ENCODE results near the gene MISP3. TPM values are rescaled to one million over a fixed set of nuclear protein-coding genes. Genes with fewer than 3 reads are reported as not detected.
"Not testable (repeated sequence)": the region's sequence is repeated elsewhere in the genome, so short reads cannot be mapped to it uniquely, and the experiment has no call there.

The MISP3 gene
- total and polyA plus RNA-seq, 2 donors = 0.94 to 2.9 TPM

DNA sequence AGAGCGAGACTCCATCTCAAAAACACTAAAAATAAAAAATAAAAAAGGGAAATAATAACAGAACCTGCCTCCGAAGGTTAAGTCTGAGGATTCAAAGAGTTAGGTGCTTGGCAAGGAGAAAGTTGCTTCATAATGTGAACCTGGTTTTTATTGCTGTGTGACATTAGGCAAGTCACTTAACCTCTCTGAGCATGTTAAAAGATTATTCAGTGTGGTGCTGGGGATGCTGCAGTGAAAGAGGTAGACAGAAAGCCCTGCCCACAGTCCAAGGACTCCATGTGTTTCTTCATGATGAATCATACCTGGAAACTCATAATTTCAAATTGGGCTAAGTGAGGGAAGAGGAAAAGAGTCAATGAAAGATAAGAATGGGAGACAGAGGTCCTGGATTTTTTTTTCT, 38.6 kb upstream of the MISP3 start:
- DNase-seq (ENCODE audit: low read depth in 6 of 9, low spot score in 9 of 9) = no peak
- over 99% methylated on average over 2 of the region's 2 CpGs for WGBS
- H3K4me1 ChIP-seq (ENCODE audit: control insufficient read depth in 2 of 2, insufficient read depth in 2 of 2, low read length in 2 of 2) = peaks cover 0 to 16% of the 10 kb centered on the region in 2 donors
- no peak overlapping the region for H3K27ac ChIP-seq (ENCODE audit: low read depth in 1 of 2, low read length in 1 of 2)
- no peak overlapping the region for H3K4me3 ChIP-seq (ENCODE audit: low read length in 2 of 2)
- H3K27me3 ChIP-seq (ENCODE audit: control insufficient read depth in 2 of 2, insufficient read depth in 1 of 2, low read length in 1 of 2) = peaks cover 0 to 6% of the 10 kb centered on the region in 2 donors
- H3K9me3 ChIP-seq (ENCODE audit: control insufficient read depth in 2 of 2, insufficient read depth in 1 of 2, low read length in 1 of 2) = no peaks in the 10 kb centered on the region
- H3K36me3 ChIP-seq (ENCODE audit: control insufficient read depth in 2 of 2, insufficient read depth in 2 of 2, low read length in 1 of 2) = peaks cover 3 to 12% of the 10 kb centered on the region in 2 donors

DNA sequence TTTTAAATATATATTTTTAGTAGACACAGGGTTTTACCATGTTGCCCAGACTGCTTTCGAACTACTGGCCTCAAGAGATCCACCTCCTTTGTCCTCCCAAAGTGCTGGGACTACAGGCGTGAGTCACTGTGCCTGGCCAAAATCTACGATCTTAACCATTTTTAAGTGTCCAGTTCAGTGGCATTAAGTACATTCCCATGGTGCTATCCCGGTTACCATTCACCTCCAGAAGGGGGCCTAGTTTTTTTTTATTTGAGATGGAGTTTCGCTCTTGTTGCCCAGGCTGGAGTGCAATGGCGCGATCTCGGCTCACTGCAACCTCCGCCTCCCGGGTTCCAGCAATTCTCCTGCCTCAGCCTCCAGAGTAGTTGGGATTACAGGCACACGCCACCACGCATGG, 37.4 kb upstream of the MISP3 start:
- not testable (repeated sequence) for H3K27me3 ChIP-seq (ENCODE audit: control insufficient read depth in 2 of 2, insufficient read depth in 1 of 2, low read length in 1 of 2); H3K4me3 ChIP-seq (ENCODE audit: low read length in 2 of 2); H3K27ac ChIP-seq (ENCODE audit: low read depth in 1 of 2, low read length in 1 of 2); H3K9me3 ChIP-seq (ENCODE audit: control insufficient read depth in 2 of 2, insufficient read depth in 1 of 2, low read length in 1 of 2); DNase-seq (ENCODE audit: low read depth in 6 of 9, low spot score in 9 of 9)
- Histone ChIP-seq H3K36me3 (ENCODE audit: control insufficient read depth in 2 of 2, insufficient read depth in 2 of 2, low read length in 1 of 2) (peaks cover 14 to 22% of the 10 kb centered on the region in 2 donors), H3K4me1 (ENCODE audit: control insufficient read depth in 2 of 2, insufficient read depth in 2 of 2, low read length in 2 of 2) (peaks cover 0 to 16% of the 10 kb centered on the region in 2 donors)
- WGBS = 98% methylated on average over 12 of the region's 12 CpGs

DNA sequence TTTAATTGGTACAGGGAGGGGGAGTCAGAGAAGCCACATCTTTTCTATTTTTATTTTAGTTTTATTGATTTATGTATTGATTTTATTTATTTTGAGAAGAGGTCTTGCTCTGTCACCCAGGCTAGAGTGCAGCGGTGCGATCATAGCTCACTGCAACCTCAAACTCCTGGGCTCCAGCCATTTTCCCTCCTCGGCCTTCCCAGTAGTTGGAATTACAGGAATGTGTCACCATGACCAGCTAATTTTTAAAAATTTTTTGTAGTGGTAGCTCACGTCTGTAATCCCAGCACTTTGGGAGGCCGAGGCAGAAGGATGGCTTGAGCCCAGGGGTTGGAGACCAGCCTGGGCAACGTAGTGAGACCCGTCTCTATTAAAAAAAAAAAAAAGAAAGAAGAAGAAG, 36.9 kb upstream of the MISP3 start:
- no peak overlapping the region for H3K4me3 ChIP-seq (ENCODE audit: low read length in 2 of 2)
- peaks cover 19 to 22% of the 10 kb centered on the region in 2 donors for H3K36me3 ChIP-seq (ENCODE audit: control insufficient read depth in 2 of 2, insufficient read depth in 2 of 2, low read length in 1 of 2)
- DNase-seq (ENCODE audit: low read depth in 6 of 9, low spot score in 9 of 9) = no peak
- peaks cover 0 to 6% of the 10 kb centered on the region in 2 donors for H3K27me3 ChIP-seq (ENCODE audit: control insufficient read depth in 2 of 2, insufficient read depth in 1 of 2, low read length in 1 of 2)
- H3K27ac ChIP-seq (ENCODE audit: low read depth in 1 of 2, low read length in 1 of 2) = no peak overlapping the region
- 89% methylated on average over 7 of the region's 7 CpGs for WGBS
- peaks cover 0 to 16% of the 10 kb centered on the region in 2 donors for H3K4me1 ChIP-seq (ENCODE audit: control insufficient read depth in 2 of 2, insufficient read depth in 2 of 2, low read length in 2 of 2)
- H3K9me3 ChIP-seq (ENCODE audit: control insufficient read depth in 2 of 2, insufficient read depth in 1 of 2, low read length in 1 of 2) = no peaks in the 10 kb centered on the region

DNA sequence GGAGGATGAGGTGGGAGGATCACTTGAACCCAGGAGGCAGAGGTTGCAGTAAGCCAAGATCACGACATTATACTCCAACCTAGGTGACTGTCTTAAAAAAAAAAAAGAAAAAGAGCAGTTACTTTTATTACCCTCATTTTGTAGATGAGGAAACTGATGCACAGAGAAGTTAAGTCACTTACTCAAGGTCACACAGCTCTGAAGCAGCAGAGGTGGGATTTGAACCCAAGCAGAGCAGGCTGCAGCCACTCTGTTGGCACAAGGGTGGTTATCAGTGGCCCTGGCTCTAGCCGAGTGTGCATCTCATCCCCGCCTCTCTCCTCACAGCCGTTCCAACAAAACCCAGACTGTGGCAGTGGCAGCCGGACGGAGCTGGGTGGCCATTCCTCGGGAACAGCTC, 33.4 kb upstream of the MISP3 start:
- Histone ChIP-seq H3K27ac (ENCODE audit: low read depth in 1 of 2, low read length in 1 of 2) (no peak overlapping the region), H3K4me3 (ENCODE audit: low read length in 2 of 2) (no peak overlapping the region), H3K36me3 (ENCODE audit: control insufficient read depth in 2 of 2, insufficient read depth in 2 of 2, low read length in 1 of 2) (peaks cover 28 to 33% of the 10 kb centered on the region in 2 donors), H3K27me3 (ENCODE audit: control insufficient read depth in 2 of 2, insufficient read depth in 1 of 2, low read length in 1 of 2) (no peaks in the 10 kb centered on the region), H3K9me3 (ENCODE audit: control insufficient read depth in 2 of 2, insufficient read depth in 1 of 2, low read length in 1 of 2) (no peaks in the 10 kb centered on the region), H3K4me1 (ENCODE audit: control insufficient read depth in 2 of 2, insufficient read depth in 2 of 2, low read length in 2 of 2) (no peaks in the 10 kb centered on the region)
- DNase-seq (ENCODE audit: low read depth in 6 of 9, low spot score in 9 of 9) = no peak
- 88% methylated on average over 7 of the region's 7 CpGs for WGBS

DNA sequence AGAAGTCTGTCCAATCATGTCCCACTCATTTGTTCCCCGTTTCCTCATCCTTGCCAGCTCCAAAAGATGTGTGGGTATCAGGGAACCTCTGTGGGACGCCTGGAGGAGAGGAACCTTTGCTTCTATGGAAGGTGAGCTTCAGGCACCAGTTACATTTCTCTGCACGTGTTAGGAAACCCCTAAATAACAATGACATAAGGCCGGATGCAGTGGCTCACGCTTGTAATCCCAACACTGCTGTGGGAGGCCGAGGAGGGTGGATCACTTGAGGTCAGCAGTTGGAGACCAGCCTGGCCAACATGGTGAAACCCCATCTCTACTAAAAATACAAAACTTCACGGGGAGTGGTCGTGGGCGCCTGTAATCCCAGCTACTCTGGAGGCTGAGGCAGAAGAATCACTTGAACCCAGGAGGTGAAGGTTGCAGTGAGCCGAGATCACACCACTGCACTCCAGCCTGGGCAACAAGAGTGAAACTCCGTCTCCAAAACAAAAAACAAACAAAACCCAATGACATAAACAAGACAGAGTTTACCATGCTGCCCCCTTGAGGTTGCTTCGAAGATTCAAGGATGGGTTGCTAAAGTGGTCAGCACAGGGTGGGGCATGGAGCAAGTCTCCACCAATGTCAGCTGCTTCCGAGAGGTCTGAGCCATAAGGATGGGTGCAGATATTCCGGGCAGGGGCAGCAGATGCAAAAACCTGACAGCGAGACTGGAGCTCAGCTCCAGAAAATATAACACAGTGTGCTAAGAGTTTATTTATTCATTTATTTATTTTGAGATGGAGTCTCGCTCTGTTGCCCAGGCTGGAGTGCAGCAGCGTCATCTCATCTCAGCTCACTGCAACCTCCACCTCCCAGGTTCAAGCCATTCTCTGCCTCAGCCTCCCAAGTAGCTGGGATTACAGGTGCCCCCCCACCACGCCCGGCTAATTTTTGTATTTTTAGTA, 29.7 kb upstream of the MISP3 start:
- H3K9me3 ChIP-seq (ENCODE audit: control insufficient read depth in 2 of 2, insufficient read depth in 1 of 2, low read length in 1 of 2); H3K27ac ChIP-seq (ENCODE audit: low read depth in 1 of 2, low read length in 1 of 2); H3K27me3 ChIP-seq (ENCODE audit: control insufficient read depth in 2 of 2, insufficient read depth in 1 of 2, low read length in 1 of 2); H3K4me1 ChIP-seq (ENCODE audit: control insufficient read depth in 2 of 2, insufficient read depth in 2 of 2, low read length in 2 of 2); H3K4me3 ChIP-seq (ENCODE audit: low read length in 2 of 2): not testable (repeated sequence)
- WGBS = 87% methylated on average over 19 of the region's 19 CpGs
- H3K36me3 ChIP-seq (ENCODE audit: control insufficient read depth in 2 of 2, insufficient read depth in 2 of 2, low read length in 1 of 2) = peaks cover 42 to 43% of the 10 kb centered on the region in 2 donors
- DNase-seq (ENCODE audit: low read depth in 6 of 9, low spot score in 9 of 9) = peak in 7 of 9 donors; percentile 38 to 74 (median 47)

DNA sequence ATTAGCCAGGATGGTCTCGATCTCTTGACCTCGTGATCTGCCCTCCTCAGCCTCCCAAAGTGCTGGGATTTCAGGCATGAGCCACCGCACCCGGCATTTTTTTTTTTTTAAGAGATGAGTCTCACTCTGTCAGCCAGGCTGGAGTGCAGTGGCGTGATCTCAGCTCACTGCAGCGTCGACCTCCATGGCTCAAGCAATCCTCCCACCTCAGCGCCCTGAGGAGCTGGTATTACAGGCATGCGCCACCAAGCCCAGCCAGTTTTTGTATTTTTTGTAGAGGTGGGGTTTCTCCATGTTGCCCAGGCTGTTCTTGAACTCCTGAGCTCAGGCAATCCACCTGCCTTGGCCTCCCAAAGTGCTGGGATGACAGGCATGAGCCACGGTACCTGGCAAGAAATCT, 24.7 kb upstream of the MISP3 start:
- WGBS = over 99% methylated on average over 10 of the region's 10 CpGs
- H3K36me3 ChIP-seq (ENCODE audit: control insufficient read depth in 2 of 2, insufficient read depth in 2 of 2, low read length in 1 of 2) = peaks cover 55 to 58% of the 10 kb centered on the region in 2 donors
- not testable (repeated sequence) for H3K27ac ChIP-seq (ENCODE audit: low read depth in 1 of 2, low read length in 1 of 2); H3K4me3 ChIP-seq (ENCODE audit: low read length in 2 of 2); DNase-seq (ENCODE audit: low read depth in 6 of 9, low spot score in 9 of 9); H3K4me1 ChIP-seq (ENCODE audit: control insufficient read depth in 2 of 2, insufficient read depth in 2 of 2, low read length in 2 of 2); H3K9me3 ChIP-seq (ENCODE audit: control insufficient read depth in 2 of 2, insufficient read depth in 1 of 2, low read length in 1 of 2); H3K27me3 ChIP-seq (ENCODE audit: control insufficient read depth in 2 of 2, insufficient read depth in 1 of 2, low read length in 1 of 2)

DNA sequence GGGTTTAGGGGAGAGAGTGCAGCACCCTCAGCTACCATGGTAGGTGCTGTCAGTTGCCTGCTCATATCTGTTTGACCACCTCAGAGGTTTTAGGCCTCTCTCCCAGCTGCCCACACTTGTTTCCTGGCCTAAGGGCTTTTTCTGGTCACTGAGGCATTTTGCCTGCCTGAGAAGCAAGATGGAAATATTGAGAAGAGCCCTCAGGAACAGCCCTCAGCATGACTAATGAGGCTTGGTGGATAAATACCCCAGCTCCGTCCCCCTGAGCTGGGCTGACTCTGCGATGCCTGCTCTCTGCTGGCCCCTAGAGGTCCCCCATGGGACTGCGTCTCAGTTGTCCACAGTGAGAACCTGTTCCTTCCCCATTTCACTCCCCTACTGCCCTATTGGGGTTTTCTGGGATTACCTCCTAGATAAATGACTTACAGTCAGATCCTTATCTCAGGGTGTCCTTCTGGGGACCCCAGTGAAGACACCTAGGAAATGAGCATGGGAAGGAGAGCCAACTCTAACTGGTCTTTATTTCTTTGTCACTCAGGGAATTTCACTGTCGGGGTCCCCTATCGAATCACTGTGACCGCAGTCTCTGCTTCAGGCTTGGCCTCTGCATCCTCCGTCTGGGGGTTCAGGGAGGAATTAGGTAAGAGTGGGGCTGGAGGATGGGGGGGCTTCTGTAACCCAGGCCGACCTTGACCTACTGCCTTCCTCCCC, 24.0 kb upstream of the MISP3 start:
- Histone ChIP-seq H3K36me3 (ENCODE audit: control insufficient read depth in 2 of 2, insufficient read depth in 2 of 2, low read length in 1 of 2) (peaks cover 52 to 54% of the 10 kb centered on the region in 2 donors), H3K4me3 (ENCODE audit: low read length in 2 of 2) (no peak overlapping the region), H3K27ac (ENCODE audit: low read depth in 1 of 2, low read length in 1 of 2) (no peak overlapping the region), H3K9me3 (ENCODE audit: control insufficient read depth in 2 of 2, insufficient read depth in 1 of 2, low read length in 1 of 2) (peaks cover 0 to 9% of the 10 kb centered on the region in 2 donors), H3K27me3 (ENCODE audit: control insufficient read depth in 2 of 2, insufficient read depth in 1 of 2, low read length in 1 of 2) (no peaks in the 10 kb centered on the region), H3K4me1 (ENCODE audit: control insufficient read depth in 2 of 2, insufficient read depth in 2 of 2, low read length in 2 of 2) (no peaks in the 10 kb centered on the region)
- 96% methylated on average over 8 of the region's 8 CpGs for WGBS
- DNase-seq (ENCODE audit: low read depth in 6 of 9, low spot score in 9 of 9) = peak in 4 of 9 donors; percentile 41 to 66 (median 56)

DNA sequence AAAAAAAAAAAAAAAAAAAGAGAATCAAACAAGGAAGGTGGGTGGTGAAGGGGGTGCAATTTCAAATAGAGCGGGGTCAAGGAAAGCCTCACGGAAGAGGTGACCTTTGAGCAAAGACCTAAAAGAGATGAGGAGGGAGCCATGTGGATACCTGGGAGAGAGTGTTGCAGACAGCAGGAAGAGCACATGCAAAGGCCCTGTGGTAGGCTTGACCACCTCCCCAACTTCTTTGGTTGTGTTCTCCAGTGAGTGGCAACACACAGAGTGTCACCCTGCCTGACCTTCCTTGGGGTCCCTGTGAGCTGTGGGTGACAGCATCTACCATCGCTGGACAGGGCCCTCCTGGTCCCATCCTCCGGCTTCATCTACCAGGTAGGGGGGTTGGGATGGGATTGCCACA, 22.1 kb upstream of the MISP3 start:
- no peak overlapping the region for H3K27ac ChIP-seq (ENCODE audit: low read depth in 1 of 2, low read length in 1 of 2)
- H3K4me3 ChIP-seq (ENCODE audit: low read length in 2 of 2) = no peak overlapping the region
- H3K36me3 ChIP-seq (ENCODE audit: control insufficient read depth in 2 of 2, insufficient read depth in 2 of 2, low read length in 1 of 2) = peaks cover 47 to 49% of the 10 kb centered on the region in 2 donors
- DNase-seq (ENCODE audit: low read depth in 6 of 9, low spot score in 9 of 9) = no peak
- no peaks in the 10 kb centered on the region for H3K4me1 ChIP-seq (ENCODE audit: control insufficient read depth in 2 of 2, insufficient read depth in 2 of 2, low read length in 2 of 2)
- WGBS = 98% methylated on average over 4 of the region's 4 CpGs
- H3K9me3 ChIP-seq (ENCODE audit: control insufficient read depth in 2 of 2, insufficient read depth in 1 of 2, low read length in 1 of 2) = peaks cover 0 to 9% of the 10 kb centered on the region in 2 donors
- peaks cover 0 to 15% of the 10 kb centered on the region in 2 donors for H3K27me3 ChIP-seq (ENCODE audit: control insufficient read depth in 2 of 2, insufficient read depth in 1 of 2, low read length in 1 of 2)

DNA sequence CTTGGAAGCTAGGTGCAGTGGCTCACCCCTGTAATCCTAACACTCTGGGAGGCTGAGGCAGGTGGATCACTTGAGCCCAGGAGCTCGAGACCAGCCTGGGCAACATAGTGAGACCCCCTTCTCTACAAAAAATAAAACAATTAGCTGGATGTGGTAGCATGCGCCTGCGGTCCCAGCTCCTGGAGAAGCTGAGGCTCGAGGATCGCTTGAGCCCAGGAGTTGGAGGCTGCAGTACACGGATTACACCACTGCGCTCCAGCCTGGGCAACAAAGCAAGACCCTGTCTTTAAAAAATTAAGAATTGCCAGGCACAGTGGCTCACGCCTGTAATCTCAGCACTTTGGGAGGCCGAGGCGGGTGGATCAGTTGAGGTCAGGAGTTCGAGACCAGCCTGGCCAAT, 21.6 kb upstream of the MISP3 start:
- not testable (repeated sequence) for H3K4me1 ChIP-seq (ENCODE audit: control insufficient read depth in 2 of 2, insufficient read depth in 2 of 2, low read length in 2 of 2); H3K9me3 ChIP-seq (ENCODE audit: control insufficient read depth in 2 of 2, insufficient read depth in 1 of 2, low read length in 1 of 2); DNase-seq (ENCODE audit: low read depth in 6 of 9, low spot score in 9 of 9); H3K4me3 ChIP-seq (ENCODE audit: low read length in 2 of 2); H3K27ac ChIP-seq (ENCODE audit: low read depth in 1 of 2, low read length in 1 of 2)
- Histone ChIP-seq H3K36me3 (ENCODE audit: control insufficient read depth in 2 of 2, insufficient read depth in 2 of 2, low read length in 1 of 2) (peaks cover 46 to 47% of the 10 kb centered on the region in 2 donors), H3K27me3 (ENCODE audit: control insufficient read depth in 2 of 2, insufficient read depth in 1 of 2, low read length in 1 of 2) (peaks cover 0 to 19% of the 10 kb centered on the region in 2 donors)
- 97% methylated on average over 11 of the region's 11 CpGs for WGBS

All from thymus (tissue), 11 donors.